Body of pancreas (tissue), 4 donors: ENCODE results near the gene MAPK10.

Experiments used
- POLR2A ChIP-seq, 3 donors: fragments of 450-650 bp; IDR thresholded peaks; one replicate each; pipeline ENCODE4 v1.6.1; 2016; ENCODE audit warnings: antibody characterized with exemption in 3 of 3, mild to moderate bottlenecking in 2 of 3
- TF ChIP-seq, protein P1 (sequence below), 7 experiments: fragments of 450-650 bp in 4 of 7; fragments of 200-600 bp in 3 of 7; sonication (generic) in 3 of 7; IDR thresholded peaks; one replicate each; pipeline ENCODE4 v1.5.1; 2016 to 2019; ENCODE audit warnings: antibody characterized with exemption in 7 of 7

DNA sequence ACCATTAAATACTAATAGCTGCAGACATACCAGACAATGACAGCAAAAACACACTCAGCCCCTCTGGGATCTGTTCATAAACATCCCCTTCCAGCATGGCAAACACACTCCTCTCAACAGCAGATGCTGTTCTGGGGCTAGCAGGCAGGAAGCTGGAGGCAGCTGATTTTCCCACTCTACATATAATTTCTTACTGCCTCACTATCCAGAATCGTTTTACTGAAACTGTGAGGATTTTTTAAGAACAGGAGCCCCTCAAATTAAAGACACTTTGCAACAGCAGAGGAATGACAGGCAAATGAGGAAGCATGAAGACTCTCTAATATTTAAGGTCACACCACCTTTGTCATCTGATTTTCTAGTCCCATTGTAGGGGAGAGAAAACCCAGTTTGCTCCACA is 2.2 kb downstream of the MAPK10 start:
- TF ChIP-seq, protein P1, sequence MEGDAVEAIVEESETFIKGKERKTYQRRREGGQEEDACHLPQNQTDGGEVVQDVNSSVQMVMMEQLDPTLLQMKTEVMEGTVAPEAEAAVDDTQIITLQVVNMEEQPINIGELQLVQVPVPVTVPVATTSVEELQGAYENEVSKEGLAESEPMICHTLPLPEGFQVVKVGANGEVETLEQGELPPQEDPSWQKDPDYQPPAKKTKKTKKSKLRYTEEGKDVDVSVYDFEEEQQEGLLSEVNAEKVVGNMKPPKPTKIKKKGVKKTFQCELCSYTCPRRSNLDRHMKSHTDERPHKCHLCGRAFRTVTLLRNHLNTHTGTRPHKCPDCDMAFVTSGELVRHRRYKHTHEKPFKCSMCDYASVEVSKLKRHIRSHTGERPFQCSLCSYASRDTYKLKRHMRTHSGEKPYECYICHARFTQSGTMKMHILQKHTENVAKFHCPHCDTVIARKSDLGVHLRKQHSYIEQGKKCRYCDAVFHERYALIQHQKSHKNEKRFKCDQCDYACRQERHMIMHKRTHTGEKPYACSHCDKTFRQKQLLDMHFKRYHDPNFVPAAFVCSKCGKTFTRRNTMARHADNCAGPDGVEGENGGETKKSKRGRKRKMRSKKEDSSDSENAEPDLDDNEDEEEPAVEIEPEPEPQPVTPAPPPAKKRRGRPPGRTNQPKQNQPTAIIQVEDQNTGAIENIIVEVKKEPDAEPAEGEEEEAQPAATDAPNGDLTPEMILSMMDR (IDR thresholded peaks at IDR 0.05): no peak
- TF ChIP-seq POLR2A (IDR thresholded peaks at IDR 0.05): no peak
